Measurements from ENCODE around the gene MAST3.

Gene MAST3

GRCh38 chr19:18192673-18193387, 95.3 kb downstream of the MAST3 start, which contains the start of gene MPV17L2:
Gene MPV17L2, plus strand, starts transcription at chr19:18193218. Its CDS starts 64 bp downstream, at chr19:18193282.
- peak; percentile 100 for DNase-seq

GRCh38 chr19:18193388-18194180, 96.0 kb downstream of the MAST3 start:
- no peak for DNase-seq

- DNase-seq, result no peak
Observed at GRCh38 chr19:18194181-18194530, 96.6 kb downstream of the MAST3 start.

GRCh38 chr19:18194554-18195238, 97.1 kb downstream of the MAST3 start:
- DNase-seq, result no peak

- DNase-seq, result no peak
Observed at GRCh38 chr19:18196511-18196845, 98.9 kb downstream of the MAST3 start.

GRCh38 chr19:18197306-18197705, 99.7 kb downstream of the MAST3 start:
- DNase-seq, result no peak

GRCh38 chr19:18197941-18198340, 100.4 kb downstream of the MAST3 start:
- DNase-seq, result no peak

GRCh38 chr19:18198374-18198773, 100.8 kb downstream of the MAST3 start:
- no peak for DNase-seq

Data from fibroblast of skin of back (primary cell).